ENCODE data around the gene SPIRE2.
"Not testable (repeated sequence)": the region's sequence is repeated elsewhere in the genome, so short reads cannot be mapped to it uniquely, and the experiment has no call there.

Gene SPIRE2

GRCh38 chr16:89909777-89910716 lies 81.8 kb downstream of the SPIRE2 start:
- DNase-seq, result peak; percentile 63 to 98 (median 86)
- intact Hi-C loops (cut with DNase I), result no loop called here

GRCh38 chr16:89910717-89911354 lies 82.6 kb downstream of the SPIRE2 start:
- intact Hi-C loops (cut with DNase I), result no loop called here

GRCh38 chr16:89911375-89911774 lies 83.1 kb downstream of the SPIRE2 start:
- no peak for DNase-seq
- intact Hi-C loops (cut with DNase I), result no loop called here

More at GRCh38 chr16:89910717-89911354, 82.6 kb downstream of the SPIRE2 start:
- DNase-seq, result peak in 3 of 10 donors; percentile 85 to 92 (median 86)

- intact Hi-C loops (cut with DNase I), result no loop called here
- no peak for DNase-seq
Measured at GRCh38 chr16:89912143-89912542, 83.9 kb downstream of the SPIRE2 start.

GRCh38 chr16:89912627-89913026 lies 84.4 kb downstream of the SPIRE2 start:
- no peak for DNase-seq
- intact Hi-C loops (cut with DNase I), result no loop called here

- intact Hi-C loops (cut with DNase I), result no loop called here
- no peak for DNase-seq
Measured at GRCh38 chr16:89913408-89914387, 85.4 kb downstream of the SPIRE2 start.

- intact Hi-C loops (cut with DNase I); DNase-seq: not testable (repeated sequence)
Measured at GRCh38 chr16:89914642-89915285, 86.5 kb downstream of the SPIRE2 start.

GRCh38 chr16:89915303-89916232 lies 87.3 kb downstream of the SPIRE2 start:
- intact Hi-C loops (cut with DNase I), result no loop called here
- DNase-seq, result peak in 3 of 10 donors; percentile 34 to 46 (median 41)

GRCh38 chr16:89917773-89918452 lies 89.6 kb downstream of the SPIRE2 start:
- intact Hi-C loops (cut with DNase I), result no loop called here
- DNase-seq, result peak in 8 of 10 donors; percentile 36 to 91 (median 63)

GRCh38 chr16:89918453-89919347 lies 90.4 kb downstream of the SPIRE2 start, which contains the start of gene MC1R:
Gene MC1R (plus strand): TSS chr16:89918862. CDS start chr16:89919259, 397 bp downstream.
- intact Hi-C loops (cut with DNase I), result no loop called here
- no peak for DNase-seq

- no peak for DNase-seq
- intact Hi-C loops (cut with DNase I), result no loop called here
Measured at GRCh38 chr16:89919535-89920406, 91.5 kb downstream of the SPIRE2 start.

- intact Hi-C loops (cut with DNase I), result no loop called here
- DNase-seq, result no peak
Measured at GRCh38 chr16:89920723-89921122, 92.4 kb downstream of the SPIRE2 start.

Data from posterior cingulate gyrus (tissue), 11 donors.